NT2/D1 (cell line): ENCODE data around the gene STRBP.

Experiments
- DNase-seq: peaks from one replicate; pipeline ENCODE4 v3.0.0-alpha.2; 2011; ENCODE audit warnings: low read depth, low spot score
- H3K27me3 ChIP-seq: 2 replicates; pipeline ENCODE4 v1.6.0; 2011; ENCODE audit warnings: mild to moderate bottlenecking; ENCODE audit not compliant: insufficient read length, insufficient read depth
- H3K36me3 ChIP-seq: 2 replicates; pipeline ENCODE4 v1.6.1; 2011; ENCODE audit warnings: mild to moderate bottlenecking, low read length, mixed read lengths; ENCODE audit not compliant: insufficient read depth, insufficient read length
- H3K4me1 ChIP-seq: 2 replicates; pipeline ENCODE4 v1.5.1; 2011; ENCODE audit not compliant: insufficient read depth, insufficient read length
- H3K4me3 ChIP-seq: 2 replicates; pipeline ENCODE4 v1.5.1; 2011; ENCODE audit warnings: low read depth; ENCODE audit not compliant: insufficient read length
- H3K9ac ChIP-seq: 2 replicates; pipeline ENCODE4 v1.6.0; 2011; ENCODE audit warnings: low read depth; ENCODE audit not compliant: insufficient read length
- H3K9me3 ChIP-seq: 2 replicates; pipeline ENCODE4 v1.5.1; 2011; ENCODE audit warnings: mild to moderate bottlenecking, low read length; ENCODE audit not compliant: insufficient read depth
- SUZ12 ChIP-seq: IDR thresholded peaks from 2 replicates; pipeline ENCODE4 v1.6.1; 2011; ENCODE audit not compliant: insufficient read length, insufficient read depth; ENCODE audit errors: extremely low read depth
- YY1 ChIP-seq: IDR thresholded peaks from 2 replicates; pipeline ENCODE4 v1.6.1; 2011; ENCODE audit not compliant: insufficient read length, insufficient read depth
- ZNF274 ChIP-seq: IDR thresholded peaks from 2 replicates; pipeline ENCODE4 v1.6.1; 2011; ENCODE audit warnings: mild to moderate bottlenecking, low read depth, low read length

The STRBP gene

GRCh38 chr9:123150708-123151503, 117.5 kb downstream of the STRBP start:
- no peak for DNase-seq
- H3K9me3 ChIP-seq = peaks cover 7% of the 10 kb centered on the region; the same call in 1 of the 2 replicates
- peaks cover 14% of the 10 kb centered on the region for H3K36me3 ChIP-seq
- no peak overlapping the region for H3K4me3 ChIP-seq
- H3K27me3 ChIP-seq = no peaks in the 10 kb centered on the region
- TF ChIP-seq YY1 (no peak), SUZ12 (no peak), ZNF274 (no peak)
- H3K4me1 ChIP-seq = no peaks in the 10 kb centered on the region
- H3K9ac ChIP-seq = no peak overlapping the region

GRCh38 chr9:123149067-123149466, 119.3 kb downstream of the STRBP start:
- peaks cover 7% of the 10 kb centered on the region; the same call in 1 of the 2 replicates for H3K9me3 ChIP-seq
- H3K4me3 ChIP-seq = no peak overlapping the region
- TF ChIP-seq YY1 (no peak), ZNF274 (no peak), SUZ12 (no peak)
- H3K27me3 ChIP-seq = no peaks in the 10 kb centered on the region
- H3K4me1 ChIP-seq = no peaks in the 10 kb centered on the region
- no peak overlapping the region for H3K9ac ChIP-seq
- peaks cover 17% of the 10 kb centered on the region for H3K36me3 ChIP-seq
- DNase-seq = no peak

GRCh38 chr9:123138163-123138562, 130.2 kb downstream of the STRBP start:
- H3K9me3 ChIP-seq = no peaks in the 10 kb centered on the region
- H3K27me3 ChIP-seq = no peaks in the 10 kb centered on the region
- no peak overlapping the region for H3K9ac ChIP-seq
- H3K4me1 ChIP-seq = no peaks in the 10 kb centered on the region
- no peak for DNase-seq
- peaks cover 7% of the 10 kb centered on the region for H3K36me3 ChIP-seq
- no peak for TF ChIP-seq SUZ12
- TF ChIP-seq YY1 = no peak
- no peak for TF ChIP-seq ZNF274
- no peak overlapping the region for H3K4me3 ChIP-seq

GRCh38 chr9:123135430-123135829, 133.0 kb downstream of the STRBP start:
- no peak for DNase-seq
- no peak for TF ChIP-seq SUZ12
- no peak for TF ChIP-seq ZNF274
- TF ChIP-seq YY1 = no peak
- H3K9ac ChIP-seq = no peak overlapping the region
- H3K4me3 ChIP-seq = no peak overlapping the region
- no peaks in the 10 kb centered on the region for H3K27me3 ChIP-seq
- H3K36me3 ChIP-seq = peaks cover 15% of the 10 kb centered on the region
- H3K9me3 ChIP-seq = no peaks in the 10 kb centered on the region
- H3K4me1 ChIP-seq = no peaks in the 10 kb centered on the region

GRCh38 chr9:123132696-123133095, 135.7 kb downstream of the STRBP start:
- TF ChIP-seq SUZ12 = no peak
- TF ChIP-seq ZNF274 = no peak
- no peak for TF ChIP-seq YY1

GRCh38 chr9:123131993-123132392, 136.4 kb downstream of the STRBP start:
- Histone ChIP-seq H3K4me3 (no peak overlapping the region), H3K36me3 (peaks cover 32% of the 10 kb centered on the region), H3K9me3 (no peaks in the 10 kb centered on the region), H3K9ac (no peak overlapping the region), H3K27me3 (no peaks in the 10 kb centered on the region), H3K4me1 (no peaks in the 10 kb centered on the region)
- no peak for DNase-seq
- TF ChIP-seq SUZ12 (no peak), ZNF274 (no peak), YY1 (no peak)

More at GRCh38 chr9:123132696-123133095, 135.7 kb downstream of the STRBP start:
- Histone ChIP-seq H3K9ac (no peak overlapping the region), H3K9me3 (no peaks in the 10 kb centered on the region), H3K36me3 (peaks cover 26% of the 10 kb centered on the region), H3K4me1 (no peaks in the 10 kb centered on the region), H3K27me3 (no peaks in the 10 kb centered on the region), H3K4me3 (no peak overlapping the region)
- DNase-seq = no peak

GRCh38 chr9:123131258-123131657, 137.1 kb downstream of the STRBP start:
- TF ChIP-seq ZNF274 = no peak
- no peaks in the 10 kb centered on the region for H3K27me3 ChIP-seq
- H3K9ac ChIP-seq = no peak overlapping the region
- DNase-seq = peak; percentile 39
- H3K4me3 ChIP-seq = no peak overlapping the region
- peaks cover 33% of the 10 kb centered on the region for H3K36me3 ChIP-seq
- no peaks in the 10 kb centered on the region for H3K4me1 ChIP-seq
- no peaks in the 10 kb centered on the region for H3K9me3 ChIP-seq

GRCh38 chr9:123129423-123129822, 139.0 kb downstream of the STRBP start:
- Histone ChIP-seq H3K4me3 (no peak overlapping the region), H3K36me3 (peaks cover 33% of the 10 kb centered on the region), H3K9me3 (no peaks in the 10 kb centered on the region), H3K4me1 (no peaks in the 10 kb centered on the region), H3K27me3 (no peaks in the 10 kb centered on the region), H3K9ac (no peak overlapping the region)
- no peak for TF ChIP-seq ZNF274
- TF ChIP-seq SUZ12 = no peak
- TF ChIP-seq YY1 = no peak
- DNase-seq = no peak
